ENCODE results near the gene DGKG.
A peak's percentile ranks its signal among the peaks of the same experiment; 100 is the strongest.

DGKG gene

GRCh38 chr3:186125118-186125517 is 236.9 kb downstream of the DGKG start:
- H3K9me3 ChIP-seq (ENCODE audit: low read length), result no peaks in the 10 kb centered on the region
- no peaks in the 10 kb centered on the region for H3K36me3 ChIP-seq (ENCODE audit: insufficient read depth, low read length)
- no peaks in the 10 kb centered on the region for H3K4me1 ChIP-seq (ENCODE audit: insufficient read depth, low read length)
- H3K27me3 ChIP-seq (ENCODE audit: insufficient read depth, low read length), result no peaks in the 10 kb centered on the region
- no peak overlapping the region for H3K4me3 ChIP-seq (ENCODE audit: low read length)
- no peak overlapping the region for H2AFZ ChIP-seq (ENCODE audit: low read depth, low read length)

- Histone ChIP-seq H2AFZ (ENCODE audit: low read depth, low read length) (no peak overlapping the region), H3K36me3 (ENCODE audit: insufficient read depth, low read length) (no peaks in the 10 kb centered on the region), H3K4me3 (ENCODE audit: low read length) (no peak overlapping the region), H3K4me1 (ENCODE audit: insufficient read depth, low read length) (no peaks in the 10 kb centered on the region), H3K9me3 (ENCODE audit: low read length) (no peaks in the 10 kb centered on the region), H3K27me3 (ENCODE audit: insufficient read depth, low read length) (no peaks in the 10 kb centered on the region)
Observed at GRCh38 chr3:186124592-186124991, 237.4 kb downstream of the DGKG start.

DNA sequence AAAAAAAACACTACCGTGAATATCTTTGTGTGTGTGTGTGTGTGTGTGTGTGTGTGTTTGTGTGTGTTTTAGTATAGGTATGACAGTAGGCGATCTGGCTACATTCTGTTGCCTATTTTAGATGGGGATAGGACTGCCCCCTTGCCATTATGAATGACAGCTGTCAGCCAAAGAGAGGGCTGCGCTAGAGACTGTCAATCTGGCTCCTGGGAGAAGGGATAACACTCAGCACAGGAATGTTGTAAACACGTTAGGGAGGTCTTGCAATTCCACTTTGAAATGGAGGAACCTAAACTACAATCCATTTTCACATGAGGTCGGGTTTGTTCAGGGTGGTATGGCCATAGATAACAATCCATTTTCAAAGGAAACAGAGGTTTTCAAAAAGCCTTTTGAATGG is 239.0 kb downstream of the DGKG start:
- no peaks in the 10 kb centered on the region for H3K27me3 ChIP-seq (ENCODE audit: insufficient read depth, low read length)
- no peaks in the 10 kb centered on the region for H3K4me1 ChIP-seq (ENCODE audit: insufficient read depth, low read length)
- H3K9me3 ChIP-seq (ENCODE audit: low read length), result no peaks in the 10 kb centered on the region
- no peak overlapping the region for H2AFZ ChIP-seq (ENCODE audit: low read depth, low read length)
- H3K4me3 ChIP-seq (ENCODE audit: low read length), result no peak overlapping the region
- H3K36me3 ChIP-seq (ENCODE audit: insufficient read depth, low read length), result no peaks in the 10 kb centered on the region

DNA sequence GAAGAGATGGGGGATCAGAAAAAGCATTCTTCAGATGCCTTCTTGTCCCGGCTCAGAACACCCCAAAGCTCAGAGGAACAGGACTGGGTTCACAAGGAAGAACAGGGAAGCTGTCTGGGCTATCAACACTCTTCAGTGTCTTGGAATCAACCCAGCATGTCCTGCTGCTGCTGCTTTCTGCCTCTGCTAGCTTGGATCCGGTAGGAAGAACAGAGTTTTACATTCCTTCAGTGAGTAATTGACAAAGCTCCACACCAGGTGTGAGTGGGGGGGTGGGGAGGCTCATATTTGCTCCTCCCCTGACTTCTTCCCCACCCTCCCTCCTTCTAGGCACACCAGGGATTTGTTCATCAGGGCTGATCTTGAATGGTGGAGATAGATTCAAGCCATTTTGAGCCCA is 240.1 kb downstream of the DGKG start:
- no peaks in the 10 kb centered on the region for H3K36me3 ChIP-seq (ENCODE audit: insufficient read depth, low read length)
- H3K4me1 ChIP-seq (ENCODE audit: insufficient read depth, low read length), result no peaks in the 10 kb centered on the region
- no peaks in the 10 kb centered on the region for H3K27me3 ChIP-seq (ENCODE audit: insufficient read depth, low read length)
- no peak overlapping the region for H3K4me3 ChIP-seq (ENCODE audit: low read length)
- no peak overlapping the region for H2AFZ ChIP-seq (ENCODE audit: low read depth, low read length)
- H3K9me3 ChIP-seq (ENCODE audit: low read length), result no peaks in the 10 kb centered on the region

- Histone ChIP-seq H3K4me1 (ENCODE audit: insufficient read depth, low read length) (no peaks in the 10 kb centered on the region), H2AFZ (ENCODE audit: low read depth, low read length) (no peak overlapping the region), H3K27me3 (ENCODE audit: insufficient read depth, low read length) (no peaks in the 10 kb centered on the region), H3K36me3 (ENCODE audit: insufficient read depth, low read length) (no peaks in the 10 kb centered on the region), H3K4me3 (ENCODE audit: low read length) (no peak overlapping the region), H3K9me3 (ENCODE audit: low read length) (no peaks in the 10 kb centered on the region)
Observed at GRCh38 chr3:186121278-186121677, 240.8 kb downstream of the DGKG start.

DNA sequence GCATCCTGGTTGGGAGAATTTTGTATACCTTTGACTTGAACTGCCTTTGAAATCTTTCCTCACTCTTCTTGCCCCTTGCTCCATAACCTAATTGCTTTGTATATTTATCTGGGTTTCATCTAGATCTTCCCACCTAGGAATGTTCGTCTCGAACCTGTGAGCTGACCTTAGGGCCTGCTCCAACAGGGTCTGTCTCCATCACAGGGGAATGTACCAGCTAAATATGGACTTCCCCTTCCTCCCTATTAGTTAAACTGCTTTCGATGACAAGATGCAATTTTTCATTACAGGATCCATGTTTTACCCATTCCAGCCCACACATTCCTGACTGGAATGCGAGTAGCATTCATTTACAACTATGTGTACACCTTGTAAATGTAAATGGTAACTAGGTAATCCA is 242.5 kb downstream of the DGKG start:
- H3K4me3 ChIP-seq (ENCODE audit: low read length), result no peak overlapping the region
- H3K36me3 ChIP-seq (ENCODE audit: insufficient read depth, low read length), result no peaks in the 10 kb centered on the region
- H3K27me3 ChIP-seq (ENCODE audit: insufficient read depth, low read length), result peaks cover 10% of the 10 kb centered on the region

DNA sequence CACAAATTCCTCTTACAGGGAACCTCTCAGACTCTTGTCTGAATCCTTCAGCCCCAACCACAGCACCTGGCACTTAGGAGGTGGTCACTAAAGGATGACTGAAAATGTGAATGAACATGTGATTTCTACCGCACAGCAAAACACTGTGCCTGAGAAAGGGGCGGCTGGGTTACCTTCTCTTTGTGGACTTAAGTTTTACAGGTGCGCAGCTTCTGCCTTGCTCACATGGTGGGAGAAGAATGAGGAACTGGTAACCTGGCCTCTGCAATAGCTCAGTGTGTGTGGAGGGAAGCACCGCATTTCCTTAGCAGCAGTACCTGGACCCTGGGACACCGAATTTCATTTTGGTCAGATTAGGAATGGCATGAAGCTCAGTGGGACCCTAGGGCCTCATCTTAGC is 243.3 kb downstream of the DGKG start:
- Histone ChIP-seq H3K9me3 (ENCODE audit: low read length) (no peaks in the 10 kb centered on the region), H2AFZ (ENCODE audit: low read depth, low read length) (no peak overlapping the region), H3K27me3 (ENCODE audit: insufficient read depth, low read length) (peaks cover 10% of the 10 kb centered on the region), H3K4me1 (ENCODE audit: insufficient read depth, low read length) (no peaks in the 10 kb centered on the region), H3K4me3 (ENCODE audit: low read length) (no peak overlapping the region), H3K36me3 (ENCODE audit: insufficient read depth, low read length) (no peaks in the 10 kb centered on the region)

More for the DNA sequence above, 242.5 kb downstream of the DGKG start:
- no peak overlapping the region for H2AFZ ChIP-seq (ENCODE audit: low read depth, low read length)
- no peaks in the 10 kb centered on the region for H3K4me1 ChIP-seq (ENCODE audit: insufficient read depth, low read length)
- H3K9me3 ChIP-seq (ENCODE audit: low read length), result no peaks in the 10 kb centered on the region

GRCh38 chr3:186117521-186118134 is 244.4 kb downstream of the DGKG start:
- no peak overlapping the region for H3K4me3 ChIP-seq (ENCODE audit: low read length)
- H3K9me3 ChIP-seq (ENCODE audit: low read length), result no peaks in the 10 kb centered on the region
- H2AFZ ChIP-seq (ENCODE audit: low read depth, low read length), result no peak overlapping the region
- no peaks in the 10 kb centered on the region for H3K36me3 ChIP-seq (ENCODE audit: insufficient read depth, low read length)
- no peaks in the 10 kb centered on the region for H3K4me1 ChIP-seq (ENCODE audit: insufficient read depth, low read length)
- H3K27me3 ChIP-seq (ENCODE audit: insufficient read depth, low read length), result peaks cover 12% of the 10 kb centered on the region

GRCh38 chr3:186115239-186115996 is 246.6 kb downstream of the DGKG start:
- Histone ChIP-seq H3K9me3 (ENCODE audit: low read length) (no peaks in the 10 kb centered on the region), H3K36me3 (ENCODE audit: insufficient read depth, low read length) (no peaks in the 10 kb centered on the region)

DNA sequence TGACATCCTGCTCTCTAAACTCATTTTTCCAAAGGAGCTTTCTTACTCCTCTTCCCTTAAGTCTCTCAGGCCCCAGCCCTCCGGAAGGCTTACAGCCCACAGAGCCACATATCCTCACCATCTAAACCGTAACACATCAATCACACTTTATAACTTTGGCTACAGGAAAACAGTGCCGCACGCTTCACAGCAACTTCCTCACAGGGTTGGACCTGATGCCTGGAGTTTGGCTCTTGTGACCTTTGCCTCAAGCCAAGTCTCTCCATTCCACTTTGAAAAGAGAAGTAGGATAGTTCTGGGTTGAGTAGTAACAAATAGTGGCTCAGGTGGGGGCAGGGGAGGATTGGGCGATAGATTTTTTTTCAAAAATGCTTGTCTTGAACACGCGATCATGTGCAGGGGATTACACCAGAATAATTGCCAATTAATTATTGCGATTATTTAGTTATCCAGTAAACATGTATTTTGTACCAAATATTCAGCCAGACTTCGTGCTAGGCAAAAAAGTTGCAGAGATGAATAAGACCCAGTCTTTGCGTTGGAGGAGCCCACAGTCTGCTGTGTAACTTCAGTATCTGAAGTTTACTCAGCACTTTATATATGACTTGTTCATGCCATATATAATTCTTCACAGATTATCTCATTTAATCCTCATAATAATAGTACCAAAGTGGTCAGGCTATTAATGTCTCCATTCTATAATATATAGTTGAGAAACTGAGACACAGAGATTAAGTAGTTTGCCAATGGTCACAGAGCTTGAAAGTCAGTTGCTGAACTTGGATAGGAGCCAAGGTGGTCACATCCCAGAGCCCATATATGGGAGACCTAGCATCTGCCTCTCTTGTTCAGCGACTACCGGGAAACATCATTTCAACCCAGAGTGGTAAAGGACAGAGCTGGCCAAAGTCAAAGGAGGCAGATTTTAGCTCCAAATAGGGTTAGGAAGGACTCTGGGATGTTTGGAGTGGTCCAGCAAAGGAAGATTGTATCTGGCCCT is 250.8 kb downstream of the DGKG start:
- no peak overlapping the region for H2AFZ ChIP-seq (ENCODE audit: low read depth, low read length)
- H3K27me3 ChIP-seq (ENCODE audit: insufficient read depth, low read length), result peaks cover 47% of the 10 kb centered on the region
- no peaks in the 10 kb centered on the region for H3K36me3 ChIP-seq (ENCODE audit: insufficient read depth, low read length)
- H3K4me1 ChIP-seq (ENCODE audit: insufficient read depth, low read length), result peaks cover 32% of the 10 kb centered on the region
- no peak overlapping the region for H3K4me3 ChIP-seq (ENCODE audit: low read length)
- H3K9me3 ChIP-seq (ENCODE audit: low read length), result no peaks in the 10 kb centered on the region

More at GRCh38 chr3:186115239-186115996, 246.6 kb downstream of the DGKG start:
- H3K4me3 ChIP-seq (ENCODE audit: low read length), result no peak overlapping the region
- no peaks in the 10 kb centered on the region for H3K4me1 ChIP-seq (ENCODE audit: insufficient read depth, low read length)
- H3K27me3 ChIP-seq (ENCODE audit: insufficient read depth, low read length), result peaks cover 27% of the 10 kb centered on the region
- no peak overlapping the region for H2AFZ ChIP-seq (ENCODE audit: low read depth, low read length)

- H3K27me3 ChIP-seq (ENCODE audit: insufficient read depth, low read length), result peaks cover 48% of the 10 kb centered on the region
- no peaks in the 10 kb centered on the region for H3K9me3 ChIP-seq (ENCODE audit: low read length)
- no peaks in the 10 kb centered on the region for H3K36me3 ChIP-seq (ENCODE audit: insufficient read depth, low read length)
- peaks cover 32% of the 10 kb centered on the region for H3K4me1 ChIP-seq (ENCODE audit: insufficient read depth, low read length)
- peak overlapping the region; percentile 57 for H3K4me3 ChIP-seq (ENCODE audit: low read length)
- peak overlapping the region; percentile 96 for H2AFZ ChIP-seq (ENCODE audit: low read depth, low read length)
Observed at GRCh38 chr3:186109897-186110803, 251.9 kb downstream of the DGKG start.

Data from neuron (in vitro differentiated cells).